ENCODE results near the gene DNAH5.
"Not testable (repeated sequence)": the region's sequence is repeated elsewhere in the genome, so short reads cannot be mapped to it uniquely, and the experiment has no call there.

Gene DNAH5, protein sequence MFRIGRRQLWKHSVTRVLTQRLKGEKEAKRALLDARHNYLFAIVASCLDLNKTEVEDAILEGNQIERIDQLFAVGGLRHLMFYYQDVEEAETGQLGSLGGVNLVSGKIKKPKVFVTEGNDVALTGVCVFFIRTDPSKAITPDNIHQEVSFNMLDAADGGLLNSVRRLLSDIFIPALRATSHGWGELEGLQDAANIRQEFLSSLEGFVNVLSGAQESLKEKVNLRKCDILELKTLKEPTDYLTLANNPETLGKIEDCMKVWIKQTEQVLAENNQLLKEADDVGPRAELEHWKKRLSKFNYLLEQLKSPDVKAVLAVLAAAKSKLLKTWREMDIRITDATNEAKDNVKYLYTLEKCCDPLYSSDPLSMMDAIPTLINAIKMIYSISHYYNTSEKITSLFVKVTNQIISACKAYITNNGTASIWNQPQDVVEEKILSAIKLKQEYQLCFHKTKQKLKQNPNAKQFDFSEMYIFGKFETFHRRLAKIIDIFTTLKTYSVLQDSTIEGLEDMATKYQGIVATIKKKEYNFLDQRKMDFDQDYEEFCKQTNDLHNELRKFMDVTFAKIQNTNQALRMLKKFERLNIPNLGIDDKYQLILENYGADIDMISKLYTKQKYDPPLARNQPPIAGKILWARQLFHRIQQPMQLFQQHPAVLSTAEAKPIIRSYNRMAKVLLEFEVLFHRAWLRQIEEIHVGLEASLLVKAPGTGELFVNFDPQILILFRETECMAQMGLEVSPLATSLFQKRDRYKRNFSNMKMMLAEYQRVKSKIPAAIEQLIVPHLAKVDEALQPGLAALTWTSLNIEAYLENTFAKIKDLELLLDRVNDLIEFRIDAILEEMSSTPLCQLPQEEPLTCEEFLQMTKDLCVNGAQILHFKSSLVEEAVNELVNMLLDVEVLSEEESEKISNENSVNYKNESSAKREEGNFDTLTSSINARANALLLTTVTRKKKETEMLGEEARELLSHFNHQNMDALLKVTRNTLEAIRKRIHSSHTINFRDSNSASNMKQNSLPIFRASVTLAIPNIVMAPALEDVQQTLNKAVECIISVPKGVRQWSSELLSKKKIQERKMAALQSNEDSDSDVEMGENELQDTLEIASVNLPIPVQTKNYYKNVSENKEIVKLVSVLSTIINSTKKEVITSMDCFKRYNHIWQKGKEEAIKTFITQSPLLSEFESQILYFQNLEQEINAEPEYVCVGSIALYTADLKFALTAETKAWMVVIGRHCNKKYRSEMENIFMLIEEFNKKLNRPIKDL (N-terminal part only)

DNA sequence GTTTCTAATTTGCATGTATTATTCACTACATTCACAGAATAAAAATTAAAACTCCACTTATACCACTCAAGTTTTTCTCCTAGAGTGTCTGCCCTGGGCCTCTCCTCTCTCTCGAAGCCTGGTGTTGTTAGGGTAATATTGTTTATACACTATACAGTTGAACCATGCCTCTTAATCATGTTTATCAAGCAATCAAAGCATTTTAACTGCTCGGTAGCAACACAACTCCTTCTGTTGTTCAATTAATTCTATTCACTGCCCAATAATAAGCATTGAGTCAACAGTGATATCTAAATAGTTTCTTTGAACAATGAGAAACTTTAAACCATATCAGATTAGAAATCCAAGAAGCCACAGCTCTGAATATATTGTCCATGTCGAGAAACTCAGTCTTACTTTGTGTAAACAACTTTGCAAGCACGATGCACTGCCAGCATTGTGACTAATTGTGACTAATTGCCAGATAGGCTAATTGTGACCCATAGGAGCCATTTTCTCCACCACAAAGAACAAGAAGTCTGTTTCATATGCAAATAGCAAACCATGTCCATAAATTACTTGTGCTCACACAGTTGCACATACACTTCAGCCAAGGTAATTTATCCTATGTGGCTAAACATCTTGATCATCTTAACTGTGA, at the start of gene DNAH5:
Gene DNAH5, minus strand, starts transcription at position 129 of the 640 bp plus-strand sequence. CDS start 250 bp downstream, outside the sequence.
- DNase-seq (ENCODE audit: low read depth in 2 of 2): no peak

DNA sequence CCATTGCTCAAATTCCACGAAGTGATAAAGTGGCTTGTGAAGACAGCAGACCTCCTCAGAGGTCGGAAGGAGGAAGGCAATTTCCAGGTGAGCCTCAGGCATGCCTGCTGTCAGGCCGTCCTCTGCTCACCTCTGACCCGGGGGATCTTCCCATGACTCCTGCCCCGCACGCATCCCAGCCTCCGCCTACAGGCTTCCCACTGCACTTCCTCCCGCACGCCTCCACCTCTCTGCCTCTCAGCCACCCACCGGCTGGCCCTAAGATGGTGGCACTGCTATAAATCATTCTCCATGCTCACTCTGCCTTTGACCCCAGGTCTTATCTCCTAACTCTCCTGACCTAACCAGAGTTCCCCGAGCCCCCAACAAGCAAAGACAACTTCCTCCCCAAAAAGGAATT, 49.4 kb upstream of the DNAH5 start:
- no peak for DNase-seq (ENCODE audit: low read depth in 2 of 2)

DNA sequence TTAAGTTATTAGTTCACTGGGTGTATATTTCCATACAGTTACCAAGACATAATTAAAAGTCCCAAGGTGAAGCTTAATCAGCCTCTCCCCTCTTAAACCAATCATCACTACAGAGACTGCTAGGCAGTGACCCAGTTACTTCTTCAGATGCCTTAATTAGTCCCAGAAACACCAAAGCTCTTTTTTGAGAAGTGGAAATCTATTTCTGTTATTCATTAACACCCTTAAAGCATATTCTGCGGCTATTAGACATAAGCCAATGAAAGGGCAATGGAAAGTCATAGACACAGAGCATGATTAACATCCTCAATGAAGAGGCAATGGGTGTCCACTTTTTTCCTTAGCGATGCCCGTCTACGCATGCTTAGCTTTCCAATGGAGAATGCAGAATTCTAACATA, 48.3 kb upstream of the DNAH5 start:
- no peak for DNase-seq (ENCODE audit: low read depth in 2 of 2)

DNA sequence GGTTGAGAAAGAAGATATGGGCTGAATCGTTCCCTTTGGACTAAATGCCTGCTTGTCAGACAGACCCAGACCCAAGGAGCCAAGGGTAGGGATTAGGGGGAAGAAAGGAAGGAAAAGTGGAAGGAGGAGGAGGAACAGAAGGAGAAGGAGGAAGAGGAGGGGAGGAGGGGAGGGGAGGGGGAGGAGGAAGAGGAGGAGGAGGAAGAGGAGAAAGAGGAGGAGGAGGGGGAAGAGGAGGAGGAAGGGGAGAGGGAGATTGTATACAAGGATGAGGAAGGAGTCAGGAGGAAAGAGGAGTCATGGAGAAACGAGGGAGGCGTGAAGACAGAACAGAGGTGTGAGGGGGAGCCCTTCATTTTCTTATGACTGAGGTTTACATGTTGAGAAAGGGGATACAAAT, 46.9 kb upstream of the DNAH5 start:
- DNase-seq (ENCODE audit: low read depth in 2 of 2): no peak

DNA sequence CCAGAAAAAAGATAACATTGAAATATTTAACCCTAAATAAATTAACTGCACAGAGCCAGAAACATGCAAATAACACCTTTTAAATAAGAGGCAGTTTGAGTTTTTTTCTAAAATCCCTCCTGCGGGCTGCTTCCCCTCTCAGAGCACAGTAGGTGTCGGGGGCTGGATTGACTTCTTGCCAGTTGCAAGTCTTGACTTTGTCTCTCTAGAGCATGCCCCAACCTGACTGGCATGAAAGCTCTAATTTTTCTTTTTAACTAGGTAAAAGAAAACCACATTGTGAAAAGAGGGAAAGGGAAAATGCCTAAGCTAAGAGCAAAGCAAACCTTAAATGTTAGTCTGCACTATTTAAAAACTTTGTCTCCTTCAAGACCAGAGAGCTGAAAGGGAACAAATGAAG, 46.4 kb upstream of the DNAH5 start:
- no peak for DNase-seq (ENCODE audit: low read depth in 2 of 2)

DNA sequence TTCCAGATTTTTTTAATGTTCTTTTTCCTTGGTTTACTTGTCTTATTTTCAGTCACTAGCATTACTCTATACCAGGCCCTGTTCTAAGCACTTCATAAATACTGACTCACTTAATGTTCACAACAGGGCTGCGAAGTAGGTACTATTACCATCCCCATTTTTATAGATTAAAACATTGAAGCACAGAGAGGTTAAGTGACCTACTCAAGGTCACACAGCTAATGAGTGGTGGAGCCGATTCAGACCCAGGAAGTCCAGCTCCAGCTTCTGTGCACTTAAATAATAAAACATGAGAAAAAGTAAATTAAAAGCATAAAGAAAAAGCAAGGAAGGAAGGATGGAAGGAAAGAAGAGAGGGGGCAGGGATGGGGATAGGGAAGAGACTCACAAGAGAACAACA, 45.3 kb upstream of the DNAH5 start:
- no peak for DNase-seq (ENCODE audit: low read depth in 2 of 2)

DNA sequence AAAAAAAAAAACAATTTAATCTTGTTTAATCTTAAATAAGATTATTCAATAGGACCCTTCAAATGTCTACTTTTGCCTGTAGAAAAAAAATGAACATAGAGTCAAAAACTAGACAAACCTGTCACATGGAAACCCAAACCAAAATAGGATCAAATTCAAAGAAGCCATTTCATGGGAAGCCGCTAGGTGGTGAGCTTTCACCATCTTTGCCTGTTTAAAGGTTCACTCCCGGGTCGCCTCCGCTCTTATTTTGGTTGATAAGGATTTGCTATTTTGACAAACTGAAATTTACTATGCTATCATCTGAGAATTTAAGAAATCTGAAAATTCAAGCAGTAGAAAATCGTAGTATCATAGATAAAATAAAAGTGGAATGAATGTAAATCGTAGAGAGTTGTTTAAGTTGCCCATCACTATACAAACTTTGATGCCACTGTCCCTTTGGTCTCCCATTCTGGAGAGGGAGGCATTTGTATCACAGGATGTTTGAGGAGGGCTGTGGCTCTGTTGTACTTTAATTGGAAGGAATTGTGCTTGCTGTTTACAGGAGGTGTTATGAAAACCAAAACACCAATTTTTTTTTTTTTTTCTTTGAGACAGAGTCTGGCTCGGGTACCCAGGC, 43.5 kb upstream of the DNAH5 start:
- no peak for DNase-seq (ENCODE audit: low read depth in 2 of 2)

DNA sequence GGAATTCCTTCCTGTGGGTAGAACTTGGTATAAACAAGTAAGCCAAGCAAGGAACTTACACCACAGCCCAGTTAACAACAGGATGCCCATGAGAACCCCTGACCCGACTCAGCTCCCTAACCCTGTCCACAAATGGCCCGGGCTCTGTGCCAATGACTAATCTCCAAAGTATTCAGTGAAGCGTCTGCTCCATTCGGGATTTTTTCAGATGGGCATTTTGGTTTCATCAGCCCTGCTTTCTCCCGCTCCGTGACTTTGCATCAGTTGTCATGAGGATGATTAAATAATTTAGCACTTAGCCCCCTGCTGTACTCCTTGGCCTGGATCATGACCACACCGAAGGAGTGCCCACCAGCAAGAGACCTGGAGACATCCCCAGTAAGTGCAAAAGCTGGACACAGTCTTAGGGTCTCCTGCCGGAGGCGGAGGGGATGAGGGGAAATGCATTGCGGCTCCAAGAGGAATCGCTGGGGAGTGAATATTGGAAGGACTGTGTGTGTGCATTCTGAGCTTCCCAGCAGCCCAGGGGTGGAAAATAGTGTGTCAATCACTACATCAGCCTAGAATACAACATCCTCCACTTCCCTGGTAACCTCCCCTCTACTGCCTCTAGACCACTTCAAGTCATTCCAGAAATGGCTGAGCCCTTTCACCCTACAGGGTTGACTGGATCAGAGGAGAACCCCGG, 41.4 kb upstream of the DNAH5 start:
- DNase-seq (ENCODE audit: low read depth in 2 of 2): no peak

DNA sequence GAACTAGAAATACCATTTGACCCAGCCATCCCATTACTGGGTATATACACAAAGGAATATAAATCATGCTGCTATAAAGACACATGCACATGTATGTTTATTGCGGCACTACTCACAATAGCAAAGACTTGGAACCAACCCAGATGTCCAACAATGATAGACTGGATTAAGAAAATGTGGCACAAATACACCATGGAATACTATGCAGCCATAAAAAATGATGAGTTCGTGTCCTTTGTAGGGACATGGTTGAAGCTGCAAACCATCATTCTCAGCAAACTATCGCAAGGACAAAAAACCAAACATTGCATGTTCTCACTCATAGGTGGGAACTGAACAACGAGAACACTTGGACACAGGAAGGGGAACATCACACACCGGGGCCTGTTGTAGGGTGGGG, 40.4 kb upstream of the DNAH5 start:
- DNase-seq (ENCODE audit: low read depth in 2 of 2): not testable (repeated sequence)

DNA sequence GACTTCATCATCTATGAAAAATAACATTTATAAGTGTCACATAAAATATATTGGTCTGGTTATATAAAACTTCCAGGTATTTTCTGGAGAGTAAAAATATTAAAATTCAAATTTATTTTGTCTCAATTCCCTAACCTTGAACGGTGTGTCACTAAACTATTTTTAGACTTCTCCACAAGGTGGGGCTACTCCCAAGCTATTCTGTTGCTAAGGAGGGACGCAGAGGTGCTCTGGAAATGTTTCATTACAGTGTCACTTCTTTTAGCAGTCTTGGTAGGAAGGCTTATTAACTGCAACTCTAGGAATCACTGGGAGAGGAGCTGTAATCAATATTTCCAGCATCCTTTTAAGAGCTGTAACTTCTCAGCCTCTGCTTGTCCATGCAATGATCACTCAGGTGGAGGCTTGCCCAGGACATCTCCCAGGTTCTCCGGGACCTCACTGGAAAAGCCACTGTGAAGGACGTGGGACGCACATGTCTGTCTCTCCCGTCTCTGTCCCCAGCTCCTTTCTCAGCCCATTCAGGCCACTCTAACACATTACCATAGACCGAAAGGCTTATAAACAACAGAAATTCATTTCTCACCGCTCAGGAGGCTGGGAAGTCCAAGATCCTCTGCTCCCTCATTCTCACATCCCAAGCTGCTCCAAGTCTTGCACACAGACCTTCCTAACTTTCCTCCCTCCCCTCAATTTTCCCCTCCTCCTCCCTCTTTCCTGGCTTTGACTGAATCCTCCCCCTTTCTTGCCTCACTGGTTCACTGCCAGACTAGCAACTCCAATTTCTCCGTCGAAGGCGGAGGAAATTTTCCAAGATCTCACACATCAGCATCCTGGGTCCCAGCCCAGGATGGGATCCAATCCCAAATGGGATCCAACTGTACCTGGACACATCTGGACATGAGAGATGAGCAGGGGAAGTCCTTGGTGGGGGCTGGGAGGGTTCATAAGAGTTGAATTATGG, 32.7 kb upstream of the DNAH5 start:
- no peak for DNase-seq (ENCODE audit: low read depth in 2 of 2)

DNA sequence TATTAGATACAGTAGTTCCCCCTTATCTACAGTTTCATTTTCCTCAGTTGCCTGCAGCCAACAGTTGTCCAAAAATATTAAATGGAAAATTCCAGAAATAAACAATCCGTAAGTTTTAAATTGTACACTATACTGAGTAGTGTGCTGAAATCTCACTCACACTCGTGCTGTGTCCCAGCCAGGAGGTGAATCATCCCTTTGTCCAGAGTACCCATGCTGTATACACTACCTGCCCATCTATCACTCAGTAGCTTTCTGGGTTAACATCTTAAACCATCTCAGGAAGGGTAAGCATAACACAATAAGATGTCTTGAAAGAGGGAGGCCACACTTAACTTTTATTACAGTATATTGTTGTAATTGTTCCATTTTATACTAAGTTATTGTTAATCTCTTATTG, 31.7 kb upstream of the DNAH5 start:
- DNase-seq (ENCODE audit: low read depth in 2 of 2): no peak

DNA sequence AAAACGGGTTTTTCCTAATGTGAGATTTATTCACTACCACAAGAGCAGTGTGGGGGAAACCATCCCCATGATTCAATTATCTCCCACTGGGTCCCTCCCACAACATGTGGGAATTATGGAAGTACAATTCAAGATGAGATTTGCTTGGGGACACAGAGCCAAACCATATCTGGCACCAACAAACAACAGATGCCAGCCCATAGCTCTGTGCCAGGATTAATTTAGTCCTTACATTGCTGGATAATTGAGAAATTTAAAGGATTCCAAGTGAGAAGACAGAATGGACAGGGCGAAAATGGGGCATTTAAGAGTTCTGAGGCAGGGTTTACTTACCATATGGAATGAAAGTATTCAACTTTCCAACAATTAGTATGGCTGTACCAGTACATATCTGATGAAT, 30.8 kb upstream of the DNAH5 start:
- no peak for DNase-seq (ENCODE audit: low read depth in 2 of 2)

DNA sequence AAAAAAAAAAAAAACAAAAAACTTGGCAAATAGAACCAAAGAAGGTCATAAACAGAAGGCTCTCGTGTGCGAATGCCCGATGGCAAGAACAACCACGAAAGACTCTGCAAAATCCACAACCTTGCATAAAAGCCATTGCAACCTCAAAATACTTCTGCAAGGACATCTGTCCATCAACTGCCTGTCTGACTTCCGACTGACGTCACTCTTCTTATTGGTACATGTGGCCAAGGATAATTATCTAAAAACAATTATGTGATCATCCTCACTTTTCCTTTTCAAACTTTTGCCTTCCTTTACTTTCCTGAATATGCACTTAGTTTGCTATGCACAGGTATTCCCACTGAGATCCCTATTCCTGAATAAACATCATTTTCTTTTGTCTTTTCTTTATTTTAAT, 29.2 kb upstream of the DNAH5 start:
- DNase-seq (ENCODE audit: low read depth in 2 of 2): no peak

DNA sequence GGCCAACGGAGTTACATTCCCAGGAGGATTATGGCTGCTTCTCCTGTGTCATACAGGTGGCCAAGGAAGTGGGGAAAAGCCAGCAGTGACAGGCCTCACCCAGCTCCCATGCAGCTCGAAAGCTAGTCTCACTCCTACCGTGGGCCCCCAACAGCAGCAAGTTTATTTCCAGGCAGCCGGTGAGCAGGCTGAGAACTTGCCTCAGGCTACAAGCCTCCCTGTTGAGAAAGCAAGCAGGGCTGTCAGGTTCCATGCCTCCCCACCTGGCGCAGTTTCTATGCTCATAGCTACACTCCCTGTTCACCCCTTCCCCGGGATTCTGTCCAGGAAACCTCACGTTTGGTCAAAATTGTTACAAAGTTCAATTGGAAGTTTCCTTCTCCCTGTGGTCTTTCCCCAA, 27.5 kb upstream of the DNAH5 start:
- no peak for DNase-seq (ENCODE audit: low read depth in 2 of 2)

DNA sequence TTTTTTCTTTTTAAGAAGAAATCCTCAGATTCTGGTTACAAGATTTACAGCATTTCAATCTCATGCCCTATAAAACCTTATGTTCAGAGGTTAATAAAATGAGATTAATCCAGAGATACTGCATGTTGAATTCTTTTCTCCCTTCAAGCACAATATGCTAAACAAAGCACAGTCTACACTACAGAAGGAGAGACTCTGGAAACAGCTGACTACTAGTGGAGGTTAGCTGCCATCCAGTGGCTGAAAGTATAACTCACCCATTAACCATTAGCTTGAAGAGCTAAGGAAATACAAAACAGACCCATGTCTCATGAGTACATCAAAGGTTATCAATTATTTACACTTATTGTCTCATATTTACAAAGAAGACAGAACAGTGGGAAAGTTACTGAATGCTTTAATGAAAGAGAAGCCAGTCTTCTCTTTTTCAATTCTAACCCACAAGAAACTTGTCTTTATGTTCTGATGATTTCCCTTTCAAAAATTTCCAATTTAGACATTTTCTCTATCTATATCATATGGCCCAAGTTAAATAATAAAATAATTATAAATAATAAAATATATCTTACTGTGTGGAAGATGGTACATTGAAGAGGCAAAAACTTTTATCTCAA, 12.7 kb upstream of the DNAH5 start:
- no peak for DNase-seq (ENCODE audit: low read depth in 2 of 2)

DNA sequence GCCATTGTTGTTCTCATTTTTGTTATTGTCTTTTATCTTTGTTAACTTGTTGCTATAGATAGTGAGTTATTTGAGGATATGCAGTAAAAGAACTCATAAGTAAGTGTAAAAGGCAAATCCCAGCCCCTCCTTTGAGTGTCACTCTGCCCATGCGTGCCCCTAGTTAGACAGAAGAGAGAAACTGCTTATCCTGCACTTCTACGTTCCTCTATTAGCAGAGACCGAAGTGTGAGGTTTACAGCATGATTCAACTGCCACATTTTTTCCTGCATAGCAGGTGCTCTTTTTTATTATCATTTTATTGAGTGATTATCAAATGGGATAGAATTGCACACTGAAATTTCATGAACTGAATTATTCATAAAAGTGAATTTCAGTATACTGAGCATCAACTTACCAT, 12.0 kb upstream of the DNAH5 start:
- no peak for DNase-seq (ENCODE audit: low read depth in 2 of 2)

DNA sequence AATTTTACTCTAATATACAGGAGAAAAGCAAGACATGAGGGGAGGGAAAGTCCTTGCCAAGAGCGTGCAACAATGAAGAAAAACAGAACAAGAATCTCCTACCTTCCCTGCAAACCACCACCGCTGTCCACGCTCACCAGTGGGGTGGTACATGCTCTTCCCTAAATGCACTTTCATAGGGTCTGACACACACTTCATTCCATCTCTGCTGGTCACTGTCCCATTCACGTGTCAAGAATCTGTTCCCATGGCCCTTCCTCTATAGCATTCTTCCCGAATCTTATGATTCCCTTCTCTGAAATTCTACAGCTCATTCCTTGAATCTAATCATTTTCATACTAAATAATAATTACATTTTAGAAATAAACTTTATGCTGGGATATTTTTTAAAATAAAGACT, 11.4 kb upstream of the DNAH5 start:
- DNase-seq (ENCODE audit: low read depth in 2 of 2): no peak

DNA sequence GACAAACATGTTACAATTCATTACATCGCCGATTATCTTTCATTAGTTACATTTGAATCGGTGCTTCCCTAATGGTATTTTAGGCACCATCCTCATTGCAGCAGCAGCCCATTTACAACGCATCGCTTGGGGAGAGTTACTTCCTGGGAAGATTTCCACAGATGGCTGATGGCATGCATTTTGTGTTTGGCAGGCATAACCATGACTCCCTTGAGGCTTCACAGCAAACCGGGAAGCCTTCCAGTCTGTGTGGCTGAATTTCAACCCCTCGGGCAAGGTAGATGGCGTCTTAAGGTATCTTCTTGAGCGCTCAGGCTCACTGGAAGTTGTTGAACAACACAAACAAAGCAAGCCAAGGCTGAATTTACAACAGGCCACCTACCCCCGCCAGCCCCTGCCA, 1.6 kb upstream of the DNAH5 start:
- no peak for DNase-seq (ENCODE audit: low read depth in 2 of 2)

DNA sequence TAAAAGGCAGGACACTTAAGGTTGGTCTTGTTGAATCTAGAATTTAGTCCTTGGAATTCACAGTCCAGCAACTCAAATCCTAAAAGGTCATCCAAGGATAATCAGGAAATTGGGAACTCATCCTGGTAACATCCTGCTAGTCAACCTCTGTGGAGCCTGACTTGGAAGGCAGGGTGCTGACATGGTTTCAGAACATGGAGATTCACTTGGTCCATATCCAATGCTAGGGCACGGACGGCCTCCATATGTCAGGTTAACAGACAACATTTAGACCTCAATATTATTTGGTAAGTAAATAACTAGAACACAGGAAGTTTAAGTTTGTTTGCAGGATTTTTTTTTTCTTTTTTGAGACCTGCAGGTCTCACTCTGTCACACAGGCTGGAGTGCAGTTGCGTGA, 783 bp upstream of the DNAH5 start:
- DNase-seq (ENCODE audit: low read depth in 2 of 2): no peak

Data from stimulated activated CD8-positive, alpha-beta memory T cell treated with anti-CD3 and anti-CD28 coated beads, Interleukin-7, amount 100 ng/mL, for 1 hour (primary cell).